ENCODE results near the gene ARPC1A.
"Not testable (repeated sequence)": the region's sequence is repeated elsewhere in the genome, so short reads cannot be mapped to it uniquely, and the experiment has no call there.

The ARPC1A gene

GRCh38 chr7:99322659-99323058, 3.0 kb upstream of the ARPC1A start:
- not testable (repeated sequence) for DNase-seq (ENCODE audit: low read depth in 2 of 2)

- no peak for DNase-seq (ENCODE audit: low read depth in 2 of 2)
Observed at GRCh38 chr7:99324559-99324958, 1.1 kb upstream of the ARPC1A start.

GRCh38 chr7:99325001-99325493, 651 bp upstream of the ARPC1A start:
- DNase-seq (ENCODE audit: low read depth in 2 of 2) = no peak

GRCh38 chr7:99326408-99326782, 697 bp downstream of the ARPC1A start:
- no peak for DNase-seq (ENCODE audit: low read depth in 2 of 2)

GRCh38 chr7:99330314-99330961, 4.7 kb downstream of the ARPC1A start:
- not testable (repeated sequence) for DNase-seq (ENCODE audit: low read depth in 2 of 2)

GRCh38 chr7:99331002-99331401, 5.3 kb downstream of the ARPC1A start:
- no peak for DNase-seq (ENCODE audit: low read depth in 2 of 2)

GRCh38 chr7:99339595-99339994, 13.9 kb downstream of the ARPC1A start:
- DNase-seq (ENCODE audit: low read depth in 2 of 2) = no peak

GRCh38 chr7:99340659-99341058, 15.0 kb downstream of the ARPC1A start:
- no peak for DNase-seq (ENCODE audit: low read depth in 2 of 2)

- no peak for DNase-seq (ENCODE audit: low read depth in 2 of 2)
Observed at GRCh38 chr7:99344061-99344647, 18.5 kb downstream of the ARPC1A start.

GRCh38 chr7:99350641-99351040, 24.9 kb downstream of the ARPC1A start:
- DNase-seq (ENCODE audit: low read depth in 2 of 2) = not testable (repeated sequence)

GRCh38 chr7:99352247-99352646, 26.5 kb downstream of the ARPC1A start:
- no peak for DNase-seq (ENCODE audit: low read depth in 2 of 2)

- DNase-seq (ENCODE audit: low read depth in 2 of 2) = no peak
Observed at GRCh38 chr7:99355098-99355497, 29.4 kb downstream of the ARPC1A start.

- no peak for DNase-seq (ENCODE audit: low read depth in 2 of 2)
Observed at GRCh38 chr7:99357701-99358490, 32.2 kb downstream of the ARPC1A start.

GRCh38 chr7:99358521-99358920, 32.8 kb downstream of the ARPC1A start:
- not testable (repeated sequence) for DNase-seq (ENCODE audit: low read depth in 2 of 2)

GRCh38 chr7:99359465-99360154, 33.9 kb downstream of the ARPC1A start:
- no peak for DNase-seq (ENCODE audit: low read depth in 2 of 2)

GRCh38 chr7:99362801-99363200, 37.1 kb downstream of the ARPC1A start:
- DNase-seq (ENCODE audit: low read depth in 2 of 2) = no peak

- DNase-seq (ENCODE audit: low read depth in 2 of 2) = no peak
Observed at GRCh38 chr7:99363286-99363685, 37.6 kb downstream of the ARPC1A start.

- peak; percentile 58 to 62 for DNase-seq (ENCODE audit: low read depth in 2 of 2)
Observed at GRCh38 chr7:99365318-99366141, 39.8 kb downstream of the ARPC1A start.

- DNase-seq (ENCODE audit: low read depth in 2 of 2) = no peak
Observed at GRCh38 chr7:99366646-99367045, 40.9 kb downstream of the ARPC1A start.

- no peak for DNase-seq (ENCODE audit: low read depth in 2 of 2)
Observed at GRCh38 chr7:99368750-99369389, 43.2 kb downstream of the ARPC1A start.

Data from stimulated activated CD4-positive, alpha-beta T cell treated with anti-CD3 and anti-CD28 coated beads, Interleukin-1b, Interleukin-23, amount 100 ng/mL, for 4 hours (primary cell).